Astrocyte (in vitro differentiated cells and primary cell): ENCODE data around the gene MCAT.

Experiments
- EZH2 ChIP-seq: IDR thresholded peaks from 2 replicates; pipeline ENCODE4 v1.6.1; 2012; ENCODE audit warnings: mild to moderate bottlenecking, low read length, inconsistent platforms; ENCODE audit not compliant: insufficient read depth
- TF ChIP-seq, protein P1 (sequence below): IDR thresholded peaks from 2 replicates; pipeline ENCODE4 v1.5.1; 2011; ENCODE audit warnings: low read depth, mild to moderate bottlenecking, inconsistent platforms, low read length, moderate library complexity; ENCODE audit not compliant: insufficient read depth

DNA sequence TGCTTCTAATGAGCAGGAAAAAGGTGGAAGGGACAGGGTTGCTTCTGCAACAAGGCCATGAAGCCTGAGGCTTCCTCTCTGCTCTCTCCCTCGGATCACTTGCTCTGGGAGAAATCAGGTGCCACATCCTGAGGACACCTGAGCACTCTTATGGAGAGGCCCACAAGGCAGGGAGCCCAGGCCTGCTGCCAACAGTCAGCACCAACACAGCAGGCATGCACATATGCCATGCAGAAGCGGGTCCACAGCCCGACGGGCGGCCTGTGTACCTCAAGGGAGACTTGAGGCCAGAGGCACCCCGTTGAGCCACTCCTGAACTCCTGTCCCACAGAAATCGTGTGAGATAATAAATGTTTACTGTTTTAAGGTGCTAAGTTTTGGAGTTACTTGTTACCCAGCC is 34.3 kb upstream of the MCAT start:
- TF ChIP-seq, protein P1, sequence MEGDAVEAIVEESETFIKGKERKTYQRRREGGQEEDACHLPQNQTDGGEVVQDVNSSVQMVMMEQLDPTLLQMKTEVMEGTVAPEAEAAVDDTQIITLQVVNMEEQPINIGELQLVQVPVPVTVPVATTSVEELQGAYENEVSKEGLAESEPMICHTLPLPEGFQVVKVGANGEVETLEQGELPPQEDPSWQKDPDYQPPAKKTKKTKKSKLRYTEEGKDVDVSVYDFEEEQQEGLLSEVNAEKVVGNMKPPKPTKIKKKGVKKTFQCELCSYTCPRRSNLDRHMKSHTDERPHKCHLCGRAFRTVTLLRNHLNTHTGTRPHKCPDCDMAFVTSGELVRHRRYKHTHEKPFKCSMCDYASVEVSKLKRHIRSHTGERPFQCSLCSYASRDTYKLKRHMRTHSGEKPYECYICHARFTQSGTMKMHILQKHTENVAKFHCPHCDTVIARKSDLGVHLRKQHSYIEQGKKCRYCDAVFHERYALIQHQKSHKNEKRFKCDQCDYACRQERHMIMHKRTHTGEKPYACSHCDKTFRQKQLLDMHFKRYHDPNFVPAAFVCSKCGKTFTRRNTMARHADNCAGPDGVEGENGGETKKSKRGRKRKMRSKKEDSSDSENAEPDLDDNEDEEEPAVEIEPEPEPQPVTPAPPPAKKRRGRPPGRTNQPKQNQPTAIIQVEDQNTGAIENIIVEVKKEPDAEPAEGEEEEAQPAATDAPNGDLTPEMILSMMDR, result no peak
- TF ChIP-seq EZH2, result no peak
